SW 1271 (cell line): ENCODE results near the gene ATRN.
"Not testable (repeated sequence)": the region's sequence is repeated elsewhere in the genome, so short reads cannot be mapped to it uniquely, and the experiment has no call there.

ENCODE experiments used
- DNase-seq, 2 experiments: peaks; one replicate each; lab custom pipeline; 2025; lab: John Stamatoyannopoulos, UW

ATRN gene

GRCh38 chr20:3515379-3516170 is 44.8 kb downstream of the ATRN start:
- DNase-seq, result no peak

- no peak for DNase-seq
These were observed 51.3 kb downstream of the ATRN start for GRCh38 chr20:3521852-3522740.

- not testable (repeated sequence) for DNase-seq
These were observed 53.9 kb downstream of the ATRN start for GRCh38 chr20:3524696-3525095.

GRCh38 chr20:3532089-3532615 is 61.3 kb downstream of the ATRN start:
- no peak for DNase-seq

- DNase-seq, result not testable (repeated sequence)
These were observed 66.9 kb downstream of the ATRN start for GRCh38 chr20:3537733-3538132.

GRCh38 chr20:3539311-3540107 is 68.7 kb downstream of the ATRN start:
- no peak for DNase-seq

- no peak for DNase-seq
These were observed 71.3 kb downstream of the ATRN start for GRCh38 chr20:3541887-3542721.

- DNase-seq, result no peak
These were observed 73.2 kb downstream of the ATRN start for GRCh38 chr20:3543901-3544507.

- no peak for DNase-seq
These were observed 74.6 kb downstream of the ATRN start for GRCh38 chr20:3545401-3545925.

- DNase-seq, result no peak
These were observed 77.1 kb downstream of the ATRN start for GRCh38 chr20:3547906-3548305.

- no peak for DNase-seq
These were observed 80.0 kb downstream of the ATRN start for GRCh38 chr20:3550837-3551236.

- DNase-seq, result no peak
These were observed 81.0 kb downstream of the ATRN start for GRCh38 chr20:3551681-3552434.

GRCh38 chr20:3553663-3554062 is 82.8 kb downstream of the ATRN start:
- no peak for DNase-seq

GRCh38 chr20:3557237-3557785 is 86.5 kb downstream of the ATRN start:
- DNase-seq, result no peak

- DNase-seq, result no peak
These were observed 88.4 kb downstream of the ATRN start for GRCh38 chr20:3559231-3559630.

GRCh38 chr20:3559637-3560036 is 88.8 kb downstream of the ATRN start:
- DNase-seq, result no peak

GRCh38 chr20:3560162-3560561 is 89.3 kb downstream of the ATRN start:
- no peak for DNase-seq

GRCh38 chr20:3560578-3560977 is 89.8 kb downstream of the ATRN start:
- DNase-seq, result no peak

GRCh38 chr20:3563133-3563532 is 92.3 kb downstream of the ATRN start:
- no peak for DNase-seq
